H9 (cell line): ENCODE data around the gene DSEL. TPM values are rescaled to one million over a fixed set of nuclear protein-coding genes. Genes with fewer than 3 reads are reported as not detected.

Experiments used
- DNase-seq: peaks from one replicate; pipeline ENCODE4 v3.0.0-alpha.2; 2017
- H2AFZ ChIP-seq: one replicate; pipeline ENCODE4 v1.6.1; 2013; ENCODE audit warnings: mild to moderate bottlenecking, low read length, control low read depth, moderate library complexity
- H2AK5ac ChIP-seq: 2 replicates; pipeline ENCODE4 v1.6.1; 2013; ENCODE audit warnings: low read length, control low read depth, mixed read lengths; ENCODE audit not compliant: insufficient read length
- H2BK120ac ChIP-seq: one replicate; pipeline ENCODE4 v1.6.1; 2013; ENCODE audit warnings: low read depth, mild to moderate bottlenecking, low read length, control low read depth, inconsistent platforms; ENCODE audit not compliant: poor library complexity, severe bottlenecking
- H2BK12ac ChIP-seq: 2 replicates; pipeline ENCODE4 v1.6.1; 2013; ENCODE audit warnings: low read length, control low read depth, mixed read lengths, low read depth; ENCODE audit not compliant: insufficient read length
- H2BK15ac ChIP-seq: 2 replicates; pipeline ENCODE4 v1.6.1; 2013; ENCODE audit warnings: low read depth, low read length, control low read depth
- H2BK20ac ChIP-seq: one replicate; pipeline ENCODE4 v1.6.1; 2013; ENCODE audit warnings: low read depth, mild to moderate bottlenecking, low read length, control low read depth, inconsistent platforms; ENCODE audit not compliant: poor library complexity, severe bottlenecking
- H2BK5ac ChIP-seq: 2 replicates; pipeline ENCODE4 v1.6.1; 2013; ENCODE audit warnings: low read length, control low read depth, mixed read lengths; ENCODE audit not compliant: insufficient read length
- H3K14ac ChIP-seq: 2 replicates; pipeline ENCODE4 v1.6.1; 2013; ENCODE audit warnings: low read length, control low read depth; ENCODE audit not compliant: insufficient read depth
- H3K18ac ChIP-seq: 2 replicates; pipeline ENCODE4 v1.6.1; 2013; ENCODE audit warnings: low read depth, mild to moderate bottlenecking, mixed read lengths, low read length, control low read depth; ENCODE audit not compliant: insufficient read length
- H3K23ac ChIP-seq: 2 replicates; pipeline ENCODE4 v1.6.1; 2013; ENCODE audit warnings: low read length, control low read depth, mixed read lengths, low read depth; ENCODE audit not compliant: insufficient read length
- H3K23me2 ChIP-seq: 2 replicates; pipeline ENCODE4 v1.6.1; 2013; ENCODE audit warnings: low read depth, mild to moderate bottlenecking, mixed read lengths, low read length, control low read depth; ENCODE audit not compliant: insufficient read length, poor library complexity, severe bottlenecking
- H3K27ac ChIP-seq: 2 replicates; pipeline ENCODE4 v1.5.1; 2013; ENCODE audit warnings: low read length, control low read depth, mixed read lengths, low read depth; ENCODE audit not compliant: insufficient read length
- H3K27me3 ChIP-seq: 2 replicates; pipeline ENCODE4 v1.6.1; 2013; ENCODE audit warnings: low read length, control low read depth, inconsistent platforms; ENCODE audit not compliant: insufficient read depth
- H3K4ac ChIP-seq: 2 replicates; pipeline ENCODE4 v1.6.1; 2013; ENCODE audit warnings: low read depth, mild to moderate bottlenecking, control low read depth, inconsistent platforms, low read length, moderate library complexity
- H3K4me1 ChIP-seq: 2 replicates; pipeline ENCODE4 v1.6.1; 2013; ENCODE audit warnings: low read length, control low read depth, inconsistent platforms; ENCODE audit not compliant: insufficient read depth
- H3K4me2 ChIP-seq: 2 replicates; pipeline ENCODE4 v1.6.1; 2013; ENCODE audit warnings: low read length, control low read depth, mixed read lengths; ENCODE audit not compliant: insufficient read length, insufficient read depth
- H3K56ac ChIP-seq: 2 replicates; pipeline ENCODE4 v1.6.1; 2013; ENCODE audit warnings: low read depth, mild to moderate bottlenecking, mixed read lengths, low read length, control low read depth; ENCODE audit not compliant: insufficient read length
- H3K79me1 ChIP-seq: 2 replicates; pipeline ENCODE4 v1.6.1; 2013; ENCODE audit warnings: low read depth, mild to moderate bottlenecking, moderate library complexity, low read length, control low read depth, inconsistent platforms; ENCODE audit not compliant: insufficient read depth, poor library complexity, severe bottlenecking
- H3K79me2 ChIP-seq: 2 replicates; pipeline ENCODE4 v1.6.1; 2013; ENCODE audit warnings: low read length, control low read depth, inconsistent platforms; ENCODE audit not compliant: insufficient read depth
- H3K9ac ChIP-seq: 2 replicates; pipeline ENCODE4 v1.6.1; 2013; ENCODE audit warnings: low read length, control low read depth, mixed read lengths; ENCODE audit not compliant: insufficient read length; ENCODE audit errors: extremely low read depth
- H3K9me3 ChIP-seq: one replicate; pipeline ENCODE4 v1.6.1; 2013; ENCODE audit warnings: low read depth, low read length, inconsistent platforms; ENCODE audit not compliant: control insufficient read depth
- H3T11ph ChIP-seq: one replicate; pipeline ENCODE4 v1.6.1; 2013; ENCODE audit warnings: mild to moderate bottlenecking, low read length, control low read depth, inconsistent platforms
- H4K20me1 ChIP-seq: one replicate; pipeline ENCODE4 v1.6.1; 2013; ENCODE audit not compliant: control insufficient read depth, insufficient read length, insufficient read depth
- H4K5ac ChIP-seq: 2 replicates; pipeline ENCODE4 v1.6.1; 2013; ENCODE audit warnings: low read depth, mild to moderate bottlenecking, mixed read lengths, low read length, control low read depth; ENCODE audit not compliant: insufficient read length
- H4K8ac ChIP-seq: replicated peaks from 2 replicates; pipeline ENCODE4 v1.6.1; 2013; ENCODE audit warnings: low read length, control low read depth, mixed read lengths, low read depth; ENCODE audit not compliant: insufficient read length
- H4K91ac ChIP-seq: 2 replicates; pipeline ENCODE4 v1.6.1; 2013; ENCODE audit warnings: low read depth, mild to moderate bottlenecking, moderate library complexity, mixed read lengths, low read length, control low read depth; ENCODE audit not compliant: insufficient read length
- H3K27ac Mint-ChIP-seq, 3 experiments: 2 replicates in 2 of 3; 3 replicates in 1 of 3; pipeline ENCODE4 v1.8.0; 2020 to 2021; ENCODE audit warnings: mixed read lengths in 3 of 3, mild to moderate bottlenecking in 1 of 3, moderate library complexity in 1 of 3
- H3K27me3 Mint-ChIP-seq: 2 replicates; pipeline ENCODE4 v1.8.0; 2021; ENCODE audit warnings: low read depth, mild to moderate bottlenecking, moderate library complexity, mixed read lengths
- H3K36me3 Mint-ChIP-seq, 3 experiments: 2 replicates in 2 of 3; 3 replicates in 1 of 3; pipeline ENCODE4 v1.8.0; 2020 to 2021; ENCODE audit warnings: low read depth in 3 of 3, mixed read lengths in 3 of 3; ENCODE audit not compliant: insufficient read depth in 1 of 3
- H3K4me1 Mint-ChIP-seq, 2 experiments: 2 replicates each; pipeline ENCODE4 v1.8.0; 2020; ENCODE audit warnings: mixed read lengths in 2 of 2
- H3K4me3 Mint-ChIP-seq, 2 experiments: 2 replicates in 1 of 2; 3 replicates in 1 of 2; pipeline ENCODE4 v1.8.0; 2020 to 2021; ENCODE audit warnings: mild to moderate bottlenecking in 2 of 2, mixed read lengths in 2 of 2, moderate library complexity in 1 of 2
- H3K9me3 Mint-ChIP-seq, 2 experiments: 2 replicates in 1 of 2; 3 replicates in 1 of 2; pipeline ENCODE4 v1.8.0; 2020; ENCODE audit warnings: mild to moderate bottlenecking in 2 of 2, mixed read lengths in 2 of 2, moderate library complexity in 1 of 2
- CTCF ChIP-seq: fragments of 200-600 bp; sonication (generic); conservative IDR thresholded peaks from 3 replicates; pipeline ENCODE4 v1.8.0; 2021; ENCODE audit warnings: antibody characterized with exemption, mild to moderate bottlenecking
- WGBS: extraction: QIAGEN DNeasy Blood & Tissue Kit; methylation state at CpG from one replicate; pipeline ENCODE4 v1.1.7; 2013; ENCODE audit warnings: missing lambda C conversion rate, low lambda C conversion rate, mixed read lengths; ENCODE audit not compliant: insufficient read length; ENCODE audit errors: extremely low coverage; 5-methylcytosine and 5-hydroxymethylcytosine counted together
- total RNA-seq: library from RNA; stranded (reverse); gene quantifications from 2 replicates; pipeline ENCODE4 v1.2.1, GENCODE V29; 2021

DSEL gene
- total RNA-seq, 1 experiment from 2014 or later = 6.0 TPM

GRCh38 chr18:67550872-67551520, 34.5 kb upstream of the DSEL start:
- Histone ChIP-seq H3K23ac (no peak overlapping the region), H3K23me2 (no peaks in the 10 kb centered on the region), H4K8ac (no peak overlapping the region), H2AK5ac (no peak overlapping the region), H4K5ac (no peak overlapping the region), H2AFZ (no peak overlapping the region), H3K27ac (no peak overlapping the region), H3K56ac (no peak overlapping the region), H3K79me1 (no peaks in the 10 kb centered on the region), H4K20me1 (no peaks in the 10 kb centered on the region), H2BK5ac (no peak overlapping the region), H2BK12ac (no peak overlapping the region), H3K4me2 (no peak overlapping the region), H3K9me3 (no peaks in the 10 kb centered on the region), H3K79me2 (no peaks in the 10 kb centered on the region), H3K4ac (no peak overlapping the region), H3K9ac (no peak overlapping the region), H4K91ac (no peak overlapping the region), H3K14ac (no peak overlapping the region), H3K27me3 (no peaks in the 10 kb centered on the region), H2BK120ac (no peak overlapping the region), H3K18ac (no peak overlapping the region), H3K4me1 (no peaks in the 10 kb centered on the region), H3T11ph (no peak overlapping the region), H2BK20ac (no peak overlapping the region), H2BK15ac (no peak overlapping the region)
- Mint-ChIP-seq H3K9me3 (no peaks in the 10 kb centered on the region), H3K36me3 (peaks cover 0 to 2% (median 0%) of the 10 kb centered on the region in 3 experiments; a peak in 1 of 7 replicates), H3K27ac (no peak overlapping the region), H3K27me3 (no peaks in the 10 kb centered on the region), H3K4me3 (no peak overlapping the region), H3K4me1 (peaks cover 4 to 5% of the 10 kb centered on the region in 2 experiments; a peak in 3 of 4 replicates)
- no peak for TF ChIP-seq CTCF
- no peak for DNase-seq
- no CpG with 5 or more reads among the region's 3 CpGs for WGBS
